ENCODE measurements around the gene FIGNL1. TPM values are rescaled to one million over a fixed set of nuclear protein-coding genes. Genes with fewer than 3 reads are reported as not detected.
A peak's percentile ranks its signal among the peaks of the same experiment; 100 is the strongest.

The FIGNL1 gene
- total RNA-seq, 1 donor from 2014 or later = 25.4 TPM

- no peaks in the 10 kb centered on the region for H3K36me3 Mint-ChIP-seq
- no peak for TF ChIP-seq CTCF (IDR thresholded peaks at IDR 0.05; ENCODE audit: unreplicated experiment)
- no peak overlapping the region for H3K27ac Mint-ChIP-seq
- no peaks in the 10 kb centered on the region for H3K4me1 Mint-ChIP-seq
- H3K4me3 Mint-ChIP-seq = no peak overlapping the region
- peaks cover 21% of the 10 kb centered on the region for H3K27me3 Mint-ChIP-seq (ENCODE audit: low read depth)
- peaks cover 11% of the 10 kb centered on the region for H3K9me3 Mint-ChIP-seq
- no peak for DNase-seq (ENCODE audit: low spot score in 2 of 2, unreplicated experiment in 2 of 2)
These were observed 5.5 kb upstream of the FIGNL1 start for GRCh38 chr7:50455658-50456057.

GRCh38 chr7:50454968-50455367 lies 4.8 kb upstream of the FIGNL1 start:
- no peak for DNase-seq (ENCODE audit: low spot score in 2 of 2, unreplicated experiment in 2 of 2)
- no peak overlapping the region for H3K4me3 Mint-ChIP-seq
- H3K36me3 Mint-ChIP-seq = no peaks in the 10 kb centered on the region
- no peak for TF ChIP-seq CTCF (IDR thresholded peaks at IDR 0.05; ENCODE audit: unreplicated experiment)
- H3K27ac Mint-ChIP-seq = no peak overlapping the region
- peaks cover 3% of the 10 kb centered on the region for H3K4me1 Mint-ChIP-seq
- peaks cover 21% of the 10 kb centered on the region for H3K27me3 Mint-ChIP-seq (ENCODE audit: low read depth)
- H3K9me3 Mint-ChIP-seq = peaks cover 11% of the 10 kb centered on the region

- H3K27me3 Mint-ChIP-seq (ENCODE audit: low read depth) = peaks cover 14% of the 10 kb centered on the region
- H3K9me3 Mint-ChIP-seq = no peaks in the 10 kb centered on the region
- H3K27ac Mint-ChIP-seq = peak overlapping the region; percentile 64
- H3K36me3 Mint-ChIP-seq = peaks cover 13% of the 10 kb centered on the region
- no peak for DNase-seq (ENCODE audit: low spot score in 2 of 2, unreplicated experiment in 2 of 2)
- H3K4me1 Mint-ChIP-seq = peaks cover 13% of the 10 kb centered on the region
- no peak for TF ChIP-seq CTCF (IDR thresholded peaks at IDR 0.05; ENCODE audit: unreplicated experiment)
- peak overlapping the region; percentile 82 for H3K4me3 Mint-ChIP-seq
These were observed 461 bp upstream of the FIGNL1 start for GRCh38 chr7:50450590-50451032.

GRCh38 chr7:50449501-50449880 lies 659 bp downstream of the FIGNL1 start:
- Mint-ChIP-seq H3K27me3 (ENCODE audit: low read depth) (peaks cover 10% of the 10 kb centered on the region), H3K4me3 (peak overlapping the region; percentile 82), H3K4me1 (peaks cover 13% of the 10 kb centered on the region), H3K9me3 (no peaks in the 10 kb centered on the region), H3K27ac (no peak overlapping the region), H3K36me3 (peaks cover 17% of the 10 kb centered on the region)
- DNase-seq (ENCODE audit: low spot score in 2 of 2, unreplicated experiment in 2 of 2) = no peak
- no peak for TF ChIP-seq CTCF (IDR thresholded peaks at IDR 0.05; ENCODE audit: unreplicated experiment)

GRCh38 chr7:50448823-50449222 lies 1.3 kb downstream of the FIGNL1 start:
- peaks cover 22% of the 10 kb centered on the region for H3K36me3 Mint-ChIP-seq
- H3K9me3 Mint-ChIP-seq = no peaks in the 10 kb centered on the region
- no peak for DNase-seq (ENCODE audit: low spot score in 2 of 2, unreplicated experiment in 2 of 2)
- no peak for TF ChIP-seq CTCF (IDR thresholded peaks at IDR 0.05; ENCODE audit: unreplicated experiment)
- H3K4me3 Mint-ChIP-seq = peak overlapping the region; percentile 82
- H3K4me1 Mint-ChIP-seq = peaks cover 13% of the 10 kb centered on the region
- H3K27ac Mint-ChIP-seq = no peak overlapping the region
- peaks cover 7% of the 10 kb centered on the region for H3K27me3 Mint-ChIP-seq (ENCODE audit: low read depth)

- Mint-ChIP-seq H3K9me3 (no peaks in the 10 kb centered on the region), H3K4me1 (peaks cover 13% of the 10 kb centered on the region), H3K27ac (no peak overlapping the region), H3K36me3 (peaks cover 23% of the 10 kb centered on the region), H3K27me3 (ENCODE audit: low read depth) (no peaks in the 10 kb centered on the region), H3K4me3 (no peak overlapping the region)
- TF ChIP-seq CTCF (IDR thresholded peaks at IDR 0.05; ENCODE audit: unreplicated experiment) = no peak
- no peak for DNase-seq (ENCODE audit: low spot score in 2 of 2, unreplicated experiment in 2 of 2)
These were observed 3.6 kb downstream of the FIGNL1 start for GRCh38 chr7:50446542-50446960.

Measured in mesothelial cell of epicardium (in vitro differentiated cells).